Right renal pelvis (tissue), 4 donors: ENCODE measurements around the gene LRRFIP1. TPM values are rescaled to one million over a fixed set of nuclear protein-coding genes. Genes with fewer than 3 reads are reported as not detected.
"Not testable (repeated sequence)": the region's sequence is repeated elsewhere in the genome, so short reads cannot be mapped to it uniquely, and the experiment has no call there.

Source experiments
- DNase-seq, 4 donors: peaks; one replicate each; pipeline ENCODE4 v3.0.0-alpha.2; 2013; ENCODE audit warnings: low read depth in 4 of 4, low spot score in 3 of 4, missing footprints in 1 of 4
- polyA plus RNA-seq, 4 donors: library from polyadenylated mRNA; unstranded; fragments of 120-200 nt; gene quantifications; one replicate each; pipeline ENCODE4 v1.2.1, GENCODE V29; 2013; ENCODE audit not compliant: insufficient read length in 4 of 4

LRRFIP1 gene
- polyA plus RNA-seq, 4 donors: 76.4 to 97.5 (median 87.9) TPM

GRCh38 chr2:237760506-237761502 lies 133.4 kb downstream of the LRRFIP1 start:
- DNase-seq: no peak

DNA sequence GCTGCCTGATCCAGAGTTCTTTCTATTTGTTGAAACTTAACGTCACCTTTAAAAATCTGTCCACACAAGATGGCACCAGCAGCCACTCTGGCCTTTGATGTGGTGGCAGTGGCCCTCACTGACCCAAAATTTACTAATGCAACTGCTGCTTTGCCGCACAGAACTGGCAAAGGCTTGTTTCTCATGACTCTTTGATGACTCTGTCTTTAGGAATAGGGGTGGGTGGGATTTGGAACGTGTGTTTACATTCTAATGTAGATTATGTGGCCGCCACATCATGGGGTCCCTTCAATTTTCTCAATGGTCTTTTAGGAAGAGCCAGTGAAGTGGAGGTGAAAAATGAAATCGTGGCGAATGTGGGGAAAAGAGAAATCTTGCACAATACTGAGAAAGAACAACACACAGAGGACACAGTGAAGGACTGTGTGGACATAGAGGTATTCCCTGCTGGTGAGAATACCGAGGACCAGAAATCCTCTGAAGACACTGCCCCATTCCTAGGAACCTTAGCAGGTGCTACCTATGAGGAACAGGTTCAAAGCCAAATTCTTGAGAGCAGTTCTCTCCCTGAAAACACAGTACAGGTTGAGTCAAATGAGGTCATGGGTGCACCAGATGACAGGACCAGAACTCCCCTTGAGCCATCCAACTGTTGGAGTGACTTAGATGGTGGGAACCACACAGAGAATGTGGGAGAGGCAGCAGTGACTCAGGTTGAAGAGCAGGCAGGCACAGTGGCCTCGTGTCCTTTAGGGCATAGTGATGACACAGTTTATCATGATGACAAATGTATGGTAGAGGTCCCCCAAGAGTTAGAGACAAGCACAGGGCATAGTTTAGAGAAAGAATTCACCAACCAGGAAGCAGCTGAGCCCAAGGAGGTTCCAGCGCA lies 135.2 kb downstream of the LRRFIP1 start:
- DNase-seq: not testable (repeated sequence)

DNA sequence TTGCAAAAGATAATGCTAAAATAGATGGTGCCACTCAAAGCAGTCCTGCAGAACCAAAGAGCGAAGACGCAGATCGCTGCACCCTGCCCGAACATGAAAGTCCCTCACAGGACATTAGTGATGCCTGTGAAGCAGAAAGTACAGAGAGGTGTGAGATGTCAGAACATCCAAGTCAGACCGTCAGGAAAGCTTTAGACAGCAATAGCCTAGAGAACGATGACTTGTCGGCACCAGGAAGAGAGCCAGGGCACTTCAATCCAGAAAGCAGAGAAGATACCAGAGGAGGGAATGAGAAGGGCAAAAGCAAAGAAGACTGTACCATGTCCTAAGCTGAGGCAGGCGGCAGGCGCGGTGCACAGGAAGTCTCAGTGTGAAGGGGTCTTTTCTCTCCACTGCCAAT lies 136.4 kb downstream of the LRRFIP1 start:
- DNase-seq: no peak

- DNase-seq: not testable (repeated sequence)
These were observed 137.7 kb downstream of the LRRFIP1 start for GRCh38 chr2:237765122-237765521.

- DNase-seq: no peak
These were observed 138.5 kb downstream of the LRRFIP1 start for GRCh38 chr2:237765875-237766274.

DNA sequence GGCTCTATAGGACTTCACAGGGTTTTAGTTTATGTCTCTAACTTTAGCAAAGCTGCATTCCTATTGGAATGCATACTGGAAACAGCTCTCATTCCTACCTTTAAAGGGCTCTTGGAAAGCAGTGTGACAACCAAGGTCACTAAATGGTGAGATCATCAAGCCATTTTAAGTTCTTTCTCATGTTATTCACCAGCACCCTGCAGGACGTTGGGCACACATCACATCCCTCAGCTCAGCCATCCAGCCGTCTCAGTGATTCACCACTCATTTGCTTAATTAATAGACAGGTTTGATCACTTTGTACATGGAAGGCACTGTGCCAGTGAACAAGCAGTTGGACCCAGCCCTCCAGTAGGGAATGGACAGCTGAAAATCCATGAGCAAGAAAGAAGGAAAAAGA lies 139.0 kb downstream of the LRRFIP1 start:
- no peak for DNase-seq

GRCh38 chr2:237772513-237772912 lies 145.1 kb downstream of the LRRFIP1 start:
- no peak for DNase-seq

- DNase-seq: no peak
These were observed 146.4 kb downstream of the LRRFIP1 start for GRCh38 chr2:237773826-237774225.

DNA sequence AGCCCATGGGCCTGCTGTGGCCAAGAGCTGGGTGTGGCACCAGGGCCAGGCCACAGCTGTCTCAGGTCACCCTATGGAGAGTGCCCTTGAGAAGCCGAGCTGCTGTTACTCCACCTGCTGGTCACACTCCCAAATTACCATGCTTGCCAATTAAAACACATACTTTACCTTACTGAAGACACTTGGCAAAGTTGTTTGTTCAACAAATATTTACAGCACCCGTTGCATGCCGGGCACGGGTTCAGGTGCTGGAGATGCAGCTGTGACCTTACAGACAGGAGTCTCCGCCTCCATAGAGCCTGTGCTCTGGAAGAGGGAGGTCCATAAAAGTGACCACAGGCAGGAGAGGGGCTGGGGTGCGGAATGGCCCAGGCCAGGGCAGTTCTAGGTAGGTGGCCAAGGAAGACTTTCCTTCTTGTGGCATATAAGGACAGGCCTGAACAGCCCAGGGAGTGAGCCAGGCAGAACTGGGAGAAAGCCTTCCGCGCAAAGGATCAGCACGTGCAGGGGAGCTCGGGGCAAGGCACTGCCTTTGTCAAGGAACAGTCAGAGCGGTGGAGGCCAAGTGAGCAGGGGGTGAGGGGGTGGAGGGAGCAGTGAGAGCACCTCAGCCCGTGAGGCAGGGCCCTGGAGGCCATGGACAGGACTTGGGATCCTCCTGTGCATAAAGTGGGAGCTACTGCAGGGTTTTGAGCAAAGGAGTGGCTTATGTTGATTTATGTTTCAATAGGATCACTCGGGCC lies 147.6 kb downstream of the LRRFIP1 start:
- DNase-seq: peak; percentile 6 to 22 (median 12)

GRCh38 chr2:237779521-237779920 lies 152.1 kb downstream of the LRRFIP1 start:
- DNase-seq: no peak

- DNase-seq: no peak
These were observed 154.8 kb downstream of the LRRFIP1 start for GRCh38 chr2:237782181-237782580.

- not testable (repeated sequence) for DNase-seq
These were observed 156.3 kb downstream of the LRRFIP1 start for GRCh38 chr2:237783678-237784077.

GRCh38 chr2:237786936-237787335 lies 159.5 kb downstream of the LRRFIP1 start:
- DNase-seq: no peak

DNA sequence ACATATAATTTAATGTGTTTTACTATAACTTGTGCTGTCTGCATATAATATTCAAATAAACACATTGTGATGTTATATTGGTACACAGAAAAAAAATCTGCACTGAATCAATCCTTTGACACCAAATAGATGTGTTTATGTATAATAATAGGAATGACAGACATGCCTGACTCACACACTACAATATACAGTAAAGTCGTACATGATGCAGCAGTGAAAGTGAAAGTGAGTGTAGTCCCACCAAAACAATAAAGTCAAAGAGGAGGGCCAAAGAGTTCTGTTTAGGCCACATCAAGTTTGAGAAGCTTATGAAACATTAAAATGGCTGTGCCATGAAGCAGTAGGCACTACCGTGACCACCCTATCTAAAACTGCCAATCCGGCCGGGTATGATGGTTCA lies 163.0 kb downstream of the LRRFIP1 start:
- DNase-seq: no peak

- no peak for DNase-seq
These were observed 164.8 kb downstream of the LRRFIP1 start for GRCh38 chr2:237791977-237792727.

DNA sequence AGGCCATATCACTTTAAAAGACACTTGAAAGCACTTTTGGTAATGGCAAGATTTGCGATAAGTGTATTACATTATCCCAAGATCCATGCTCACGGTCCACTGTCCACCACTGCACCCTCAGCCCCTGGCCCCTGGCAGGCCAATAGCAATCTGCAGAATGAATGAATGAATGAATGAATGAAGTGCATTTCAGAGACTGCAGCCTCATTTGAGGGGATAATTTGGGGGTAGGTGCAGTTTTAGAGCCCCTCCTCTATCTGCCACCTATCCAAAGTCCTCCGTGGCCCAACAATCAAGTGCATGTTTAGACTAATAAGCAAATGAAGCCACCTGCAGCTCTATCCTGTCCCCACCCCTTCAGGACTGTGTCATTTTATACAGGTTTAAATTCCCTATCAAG lies 169.9 kb downstream of the LRRFIP1 start:
- DNase-seq: no peak

DNA sequence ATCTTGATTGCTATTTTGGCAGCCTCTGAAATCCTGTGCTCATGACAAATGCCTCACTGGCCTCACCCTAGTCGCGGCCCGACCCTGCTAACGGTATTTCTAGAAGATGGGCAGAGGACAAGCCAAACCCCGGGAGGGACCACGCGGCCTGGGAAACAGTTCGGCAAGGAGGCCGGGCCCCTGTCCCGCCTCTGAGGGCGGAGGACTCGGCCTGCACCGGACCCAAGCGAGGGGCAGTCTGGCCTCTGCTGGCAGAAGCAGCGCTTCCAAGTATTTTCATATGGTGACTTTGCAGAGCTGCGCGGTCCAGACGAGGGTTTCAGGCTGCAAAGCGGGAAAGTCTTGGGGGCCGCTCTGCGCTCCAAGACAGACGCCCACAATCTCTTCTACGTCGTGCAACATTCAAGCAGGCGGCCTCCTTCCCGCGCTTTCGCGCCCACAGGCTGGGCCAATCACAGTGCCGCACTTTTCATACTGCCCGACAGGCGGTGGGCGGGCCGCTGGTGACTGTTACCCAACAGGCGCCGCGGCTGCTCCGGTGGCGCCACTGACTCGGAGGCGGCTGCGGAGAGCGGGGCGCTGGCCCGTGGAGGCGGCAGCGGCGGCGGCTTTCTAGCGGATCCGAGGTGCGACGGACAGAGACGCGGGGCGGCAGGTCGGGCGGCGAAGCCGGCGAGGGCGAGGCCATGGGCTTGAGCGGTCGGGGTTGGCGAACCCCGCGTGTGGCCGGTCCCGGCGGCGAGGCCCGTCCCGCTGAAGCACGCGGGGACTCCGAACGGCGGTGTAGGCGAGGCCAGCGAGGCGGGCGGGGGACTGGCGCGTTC lies 171.1 kb downstream of the LRRFIP1 start, which contains the start of gene RBM44:
Gene RBM44 (plus strand): TSS at position 544 of the 824 bp plus-strand sequence. CDS start 14,831 bp downstream, outside the sequence.
- no peak for DNase-seq

DNA sequence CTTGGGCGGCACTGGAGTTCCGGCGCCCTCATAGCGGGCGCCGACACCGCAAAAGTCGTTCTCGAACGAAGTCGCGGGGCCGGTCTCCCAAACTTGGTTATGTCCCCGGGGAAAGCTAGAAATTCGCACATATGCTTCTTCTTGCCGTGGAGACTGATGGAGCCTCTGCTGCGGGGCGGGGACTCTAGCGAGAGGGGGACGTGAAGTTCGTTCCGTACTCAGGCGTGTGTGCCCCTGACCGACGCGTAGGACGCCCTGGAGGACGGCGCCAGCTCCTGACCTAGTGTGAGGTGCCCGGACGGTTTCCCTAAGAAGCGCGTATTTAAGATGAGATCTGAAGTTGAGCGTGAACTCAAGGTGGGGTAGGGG lies 171.7 kb downstream of the LRRFIP1 start:
- DNase-seq: no peak

- no peak for DNase-seq
These were observed 174.1 kb downstream of the LRRFIP1 start for GRCh38 chr2:237801466-237801865.
